Measurements from ENCODE around the gene CD8B.

The CD8B gene

GRCh38 chr2:86768189-86768949 is 93.3 kb downstream of the CD8B start:
- ATAC-seq = no peak

Data from activated CD4-positive, CD25-positive, alpha-beta regulatory T cell treated with anti-CD3 and anti-CD28 coated beads, Interleukin-2, amount 50 U/mL, for 24 hours (primary cell).